ENCODE measurements around the gene SELENON. TPM values are rescaled to one million over a fixed set of nuclear protein-coding genes. Genes with fewer than 3 reads are reported as not detected.

The SELENON gene
- total and polyA plus RNA-seq, 9 of the 15 experiments (the other 6 are each of a cell fraction or from before 2014, with no cell fraction given): 0.43 to 26.7 (median 7.0) TPM

GRCh38 chr1:25800703-25801377, 847 bp downstream of the SELENON start (continued):
- TF ChIP-seq, protein P1, sequence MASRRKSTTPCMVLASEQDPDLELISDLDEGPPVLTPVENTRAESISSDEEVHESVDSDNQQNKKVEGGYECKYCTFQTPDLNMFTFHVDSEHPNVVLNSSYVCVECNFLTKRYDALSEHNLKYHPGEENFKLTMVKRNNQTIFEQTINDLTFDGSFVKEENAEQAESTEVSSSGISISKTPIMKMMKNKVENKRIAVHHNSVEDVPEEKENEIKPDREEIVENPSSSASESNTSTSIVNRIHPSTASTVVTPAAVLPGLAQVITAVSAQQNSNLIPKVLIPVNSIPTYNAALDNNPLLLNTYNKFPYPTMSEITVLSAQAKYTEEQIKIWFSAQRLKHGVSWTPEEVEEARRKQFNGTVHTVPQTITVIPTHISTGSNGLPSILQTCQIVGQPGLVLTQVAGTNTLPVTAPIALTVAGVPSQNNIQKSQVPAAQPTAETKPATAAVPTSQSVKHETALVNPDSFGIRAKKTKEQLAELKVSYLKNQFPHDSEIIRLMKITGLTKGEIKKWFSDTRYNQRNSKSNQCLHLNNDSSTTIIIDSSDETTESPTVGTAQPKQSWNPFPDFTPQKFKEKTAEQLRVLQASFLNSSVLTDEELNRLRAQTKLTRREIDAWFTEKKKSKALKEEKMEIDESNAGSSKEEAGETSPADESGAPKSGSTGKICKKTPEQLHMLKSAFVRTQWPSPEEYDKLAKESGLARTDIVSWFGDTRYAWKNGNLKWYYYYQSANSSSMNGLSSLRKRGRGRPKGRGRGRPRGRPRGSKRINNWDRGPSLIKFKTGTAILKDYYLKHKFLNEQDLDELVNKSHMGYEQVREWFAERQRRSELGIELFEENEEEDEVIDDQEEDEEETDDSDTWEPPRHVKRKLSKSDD (conservative IDR thresholded peaks at IDR 0.05; ENCODE audit: low read length): no peak
- TF ChIP-seq SRSF1 (IDR thresholded peaks at IDR 0.05; ENCODE audit: low read depth, low read length) (no peak), GABPB2 (CRISPR knock-in tag; conservative IDR thresholded peaks at IDR 0.05) (no peak), ZBTB7A (IDR thresholded peaks at IDR 0.05; ENCODE audit: borderline replicate concordance, control insufficient read depth, low read depth, low read length) (0 out of 2 replicates have a peak, but pooled peaks have one; percentile 2), MLX (CRISPR knock-in tag; conservative IDR thresholded peaks at IDR 0.05) (no peak), MYBL2 (IDR thresholded peaks at IDR 0.05; ENCODE audit: low read depth) (no peak), MYBL2 (CRISPR knock-in tag; IDR thresholded peaks at IDR 0.05; ENCODE audit: borderline replicate concordance) (no peak), ZNF277 (CRISPR knock-in tag; IDR thresholded peaks at IDR 0.05; ENCODE audit: borderline replicate concordance) (no peak), KDM5B (IDR thresholded peaks at IDR 0.05; ENCODE audit: insufficient replicate concordance, low read depth, low read length) (peak; percentile 40), ILF3 (IDR thresholded peaks at IDR 0.05; ENCODE audit: borderline replicate concordance) (no peak), SRSF3 (IDR thresholded peaks at IDR 0.05; ENCODE audit: insufficient read depth, low read length) (no peak)
- TF ChIP-seq, protein P2, sequence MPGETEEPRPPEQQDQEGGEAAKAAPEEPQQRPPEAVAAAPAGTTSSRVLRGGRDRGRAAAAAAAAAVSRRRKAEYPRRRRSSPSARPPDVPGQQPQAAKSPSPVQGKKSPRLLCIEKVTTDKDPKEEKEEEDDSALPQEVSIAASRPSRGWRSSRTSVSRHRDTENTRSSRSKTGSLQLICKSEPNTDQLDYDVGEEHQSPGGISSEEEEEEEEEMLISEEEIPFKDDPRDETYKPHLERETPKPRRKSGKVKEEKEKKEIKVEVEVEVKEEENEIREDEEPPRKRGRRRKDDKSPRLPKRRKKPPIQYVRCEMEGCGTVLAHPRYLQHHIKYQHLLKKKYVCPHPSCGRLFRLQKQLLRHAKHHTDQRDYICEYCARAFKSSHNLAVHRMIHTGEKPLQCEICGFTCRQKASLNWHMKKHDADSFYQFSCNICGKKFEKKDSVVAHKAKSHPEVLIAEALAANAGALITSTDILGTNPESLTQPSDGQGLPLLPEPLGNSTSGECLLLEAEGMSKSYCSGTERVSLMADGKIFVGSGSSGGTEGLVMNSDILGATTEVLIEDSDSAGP (CRISPR knock-in tag; IDR thresholded peaks at IDR 0.05): peak; percentile 55; the same call in 1 of the 2 replicates

Measured in K562 (cell line).